Adrenal gland (tissue), 5 donors: ENCODE results near the gene SLC6A20.

Experiments used
- CTCF ChIP-seq, 6 experiments: fragments of 450-650 bp in 4 of 6; fragments of 200-600 bp in 2 of 6; sonication (generic) in 1 of 6; IDR thresholded peaks; 1 replicate in 5 of 6; 2 replicates in 1 of 6; pipeline versions ENCODE4 v1.5.1 to v1.8.0; 2016 to 2021; ENCODE audit warnings: antibody characterized with exemption in 6 of 6, mild to moderate bottlenecking in 2 of 6, moderate library complexity in 1 of 6
- POLR2A ChIP-seq, 2 donors: fragments of 450-650 bp; IDR thresholded peaks; one replicate each; pipeline ENCODE4 v1.6.1; 2017; ENCODE audit warnings: antibody characterized with exemption in 2 of 2, mild to moderate bottlenecking in 2 of 2, moderate library complexity in 1 of 2
- donor health status: DM: no; HTN: no; CAD: no.

GRCh38 chr3:45760878-45761711 lies 35.2 kb downstream of the SLC6A20 start:
- TF ChIP-seq CTCF (IDR thresholded peaks at IDR 0.05) (peak; percentile 55 to 81 (median 66)), POLR2A (IDR thresholded peaks at IDR 0.05) (no peak)
